Activated CD4-positive, alpha-beta T cell treated with anti-CD3 and anti-CD28 coated beads for 36 hours (primary cell): Measurements from ENCODE around the gene UBE2E2. TPM values are rescaled to one million over a fixed set of nuclear protein-coding genes. Genes with fewer than 3 reads are reported as not detected.

Source experiments
- ATAC-seq: fragments of 200-7000 bp; cut with Tn5 transposase; one replicate; pipeline ENCODE4 v1.10.0; 2021; ENCODE audit warnings: mild to moderate bottlenecking, moderate library complexity
- CTCF ChIA-PET: fragments of 350-600 bp; sonication (Branson Sonifier 250); formaldehyde crosslinking; loops from one replicate; lab custom pipeline; 2021; ENCODE audit warnings: antibody characterized with exemption; lab: Charles Lee
- POLR2A ChIA-PET: fragments of 350-600 bp; sonication (Branson Sonifier 250); formaldehyde crosslinking; loops from one replicate; lab custom pipeline; 2021; ENCODE audit warnings: antibody characterized with exemption, inconsistent platforms; lab: Charles Lee
- DNase-seq: peaks from one replicate; pipeline ENCODE4 v3.0.0-alpha.2; 2020
- H3K27ac Mint-ChIP-seq: one replicate; pipeline ENCODE4 v1.8.0; 2021; ENCODE audit warnings: mixed read lengths
- H3K27me3 Mint-ChIP-seq: one replicate; pipeline ENCODE4 v1.8.0; 2021; ENCODE audit warnings: mixed read lengths
- H3K36me3 Mint-ChIP-seq: one replicate; pipeline ENCODE4 v1.8.0; 2021; ENCODE audit warnings: low read depth, mixed read lengths
- H3K4me1 Mint-ChIP-seq: one replicate; pipeline ENCODE4 v1.8.0; 2021; ENCODE audit warnings: mixed read lengths
- H3K4me3 Mint-ChIP-seq: one replicate; pipeline ENCODE4 v1.8.0; 2021; ENCODE audit warnings: mild to moderate bottlenecking, moderate library complexity, mixed read lengths
- H3K9me3 Mint-ChIP-seq: one replicate; pipeline ENCODE4 v1.8.0; 2021; ENCODE audit warnings: low read depth, mixed read lengths
- intact Hi-C, 2 experiments: fragments of 100-400 bp; cut with DNase I in 1 of 2; cut with micrococcal nuclease in 1 of 2; formaldehyde crosslinking; loops; one replicate each; pipeline versions ENCODE4 v1.14.2 to v1.15.1; 2022 to 2024; cut with DNase I, micrococcal nuclease
- total RNA-seq, 2 experiments: library from RNA; stranded (reverse); gene quantifications; one replicate each; pipeline ENCODE4 v1.2.3, GENCODE V29; 2021

The UBE2E2 gene
- total RNA-seq, 2 experiments from 2014 or later: 13.5 to 18.2 TPM

GRCh38 chr3:23619705-23620637 lies 416.8 kb downstream of the UBE2E2 start:
- no peaks in the 10 kb centered on the region for H3K27me3 Mint-ChIP-seq
- no peak overlapping the region for H3K27ac Mint-ChIP-seq
- ChIA-PET CTCF (interaction anchor here (0.7 kb wide), 1 partner anchor 143 kb away, joined by 3 read pairs; no protein-coding TSS in a partner anchor), POLR2A (no interaction called here)
- H3K4me1 Mint-ChIP-seq: peaks cover 10% of the 10 kb centered on the region
- intact Hi-C loops: no loop called here
- ATAC-seq (no peak), DNase-seq (no peak)
- no peaks in the 10 kb centered on the region for H3K36me3 Mint-ChIP-seq
- H3K4me3 Mint-ChIP-seq: no peak overlapping the region
- peaks cover 18% of the 10 kb centered on the region for H3K9me3 Mint-ChIP-seq

DNA sequence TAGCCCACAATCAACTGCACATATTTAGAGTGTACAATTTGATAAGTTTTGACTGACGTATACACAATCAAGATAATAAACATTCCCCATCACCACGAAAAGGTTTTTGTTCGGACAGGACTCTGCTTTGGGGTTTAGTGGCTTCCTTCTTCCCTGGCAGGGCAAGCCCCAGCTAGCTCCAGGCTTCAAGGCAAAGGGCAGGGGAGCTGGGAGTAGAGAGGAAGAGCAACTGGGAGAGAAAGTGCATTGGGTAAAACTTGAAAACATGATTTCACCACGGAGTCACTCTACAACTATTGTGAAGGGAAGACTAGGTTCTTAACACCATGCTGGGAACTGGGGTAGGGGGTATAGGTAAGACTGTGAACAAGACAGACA lies 417.5 kb downstream of the UBE2E2 start:
- intact Hi-C loops: no loop called here
- Mint-ChIP-seq H3K4me1 (peaks cover 10% of the 10 kb centered on the region), H3K27me3 (no peaks in the 10 kb centered on the region), H3K9me3 (peaks cover 22% of the 10 kb centered on the region), H3K27ac (no peak overlapping the region), H3K4me3 (no peak overlapping the region), H3K36me3 (no peaks in the 10 kb centered on the region)
- ChIA-PET CTCF (no interaction called here), POLR2A (no interaction called here)
- DNase-seq (no peak), ATAC-seq (no peak)

GRCh38 chr3:23623844-23624243 lies 420.7 kb downstream of the UBE2E2 start:
- H3K27ac Mint-ChIP-seq: no peak overlapping the region
- ChIA-PET CTCF (no interaction called here), POLR2A (no interaction called here)
- H3K9me3 Mint-ChIP-seq: peaks cover 15% of the 10 kb centered on the region
- H3K4me1 Mint-ChIP-seq: no peaks in the 10 kb centered on the region
- no peaks in the 10 kb centered on the region for H3K27me3 Mint-ChIP-seq
- ATAC-seq (no peak), DNase-seq (no peak)
- H3K4me3 Mint-ChIP-seq: no peak overlapping the region
- no peaks in the 10 kb centered on the region for H3K36me3 Mint-ChIP-seq
- intact Hi-C loops: no loop called here

- ChIA-PET POLR2A (no interaction called here), CTCF (no interaction called here)
- DNase-seq (no peak), ATAC-seq (peak; percentile 58)
- Mint-ChIP-seq H3K4me1 (no peaks in the 10 kb centered on the region), H3K36me3 (no peaks in the 10 kb centered on the region), H3K9me3 (peaks cover 15% of the 10 kb centered on the region), H3K27ac (no peak overlapping the region), H3K4me3 (no peak overlapping the region), H3K27me3 (no peaks in the 10 kb centered on the region)
- intact Hi-C loops: no loop called here
Observed at GRCh38 chr3:23624305-23624704, 421.2 kb downstream of the UBE2E2 start.

- no peaks in the 10 kb centered on the region for H3K4me1 Mint-ChIP-seq
- no peaks in the 10 kb centered on the region for H3K36me3 Mint-ChIP-seq
- DNase-seq: no peak
- intact Hi-C loops: no loop called here
- H3K27ac Mint-ChIP-seq: no peak overlapping the region
- ATAC-seq: no peak
- H3K4me3 Mint-ChIP-seq: no peak overlapping the region
- H3K27me3 Mint-ChIP-seq: no peaks in the 10 kb centered on the region
- POLR2A ChIA-PET: no interaction called here
- CTCF ChIA-PET: no interaction called here
- H3K9me3 Mint-ChIP-seq: peaks cover 15% of the 10 kb centered on the region
Observed at GRCh38 chr3:23626442-23626841, 423.3 kb downstream of the UBE2E2 start.

GRCh38 chr3:23629181-23629894 lies 426.2 kb downstream of the UBE2E2 start:
- H3K9me3 Mint-ChIP-seq: peaks cover 10% of the 10 kb centered on the region
- CTCF ChIA-PET: no interaction called here
- no peak for DNase-seq
- no peaks in the 10 kb centered on the region for H3K36me3 Mint-ChIP-seq
- POLR2A ChIA-PET: no interaction called here
- intact Hi-C loops: no loop called here
- no peak for ATAC-seq
- no peaks in the 10 kb centered on the region for H3K4me1 Mint-ChIP-seq
- H3K27ac Mint-ChIP-seq: no peak overlapping the region
- H3K27me3 Mint-ChIP-seq: no peaks in the 10 kb centered on the region
- H3K4me3 Mint-ChIP-seq: no peak overlapping the region

GRCh38 chr3:23633261-23633960 lies 430.3 kb downstream of the UBE2E2 start:
- Mint-ChIP-seq H3K4me1 (no peaks in the 10 kb centered on the region), H3K36me3 (no peaks in the 10 kb centered on the region), H3K27me3 (no peaks in the 10 kb centered on the region), H3K27ac (no peak overlapping the region), H3K9me3 (no peaks in the 10 kb centered on the region), H3K4me3 (no peak overlapping the region)
- POLR2A ChIA-PET: no interaction called here
- intact Hi-C loops: no loop called here
- no peak for ATAC-seq
- CTCF ChIA-PET: no interaction called here
- no peak for DNase-seq

DNA sequence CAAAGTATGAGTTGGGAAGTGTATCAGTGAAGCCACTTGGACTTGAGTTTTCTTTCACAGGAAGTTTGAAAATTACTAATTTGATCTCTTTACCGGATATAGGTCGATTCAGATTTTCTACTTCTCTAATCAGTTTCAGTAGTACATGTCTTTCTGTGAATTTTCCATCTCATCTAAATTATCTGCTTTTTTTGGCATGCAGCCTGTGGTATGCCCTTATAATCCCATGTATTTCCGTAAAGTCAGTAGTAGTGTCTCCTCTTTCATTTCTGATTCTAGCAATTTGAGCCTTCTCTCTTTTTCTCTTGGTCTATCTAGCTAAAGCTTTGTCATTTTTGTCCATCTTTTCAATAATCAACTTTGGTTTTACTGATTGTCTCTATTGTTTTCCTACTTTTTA lies 434.2 kb downstream of the UBE2E2 start:
- Mint-ChIP-seq H3K4me1 (no peaks in the 10 kb centered on the region), H3K27me3 (no peaks in the 10 kb centered on the region), H3K4me3 (no peak overlapping the region), H3K36me3 (no peaks in the 10 kb centered on the region), H3K9me3 (no peaks in the 10 kb centered on the region), H3K27ac (no peak overlapping the region)
- ChIA-PET CTCF (no interaction called here), POLR2A (no interaction called here)
- no peak for ATAC-seq
- no peak for DNase-seq
- intact Hi-C loops: no loop called here

GRCh38 chr3:23640471-23641146 lies 437.5 kb downstream of the UBE2E2 start:
- intact Hi-C loops: no loop called here
- H3K27ac Mint-ChIP-seq: no peak overlapping the region
- no peaks in the 10 kb centered on the region for H3K36me3 Mint-ChIP-seq
- ATAC-seq (no peak), DNase-seq (no peak)
- POLR2A ChIA-PET: no interaction called here
- H3K4me1 Mint-ChIP-seq: no peaks in the 10 kb centered on the region
- CTCF ChIA-PET: no interaction called here
- no peaks in the 10 kb centered on the region for H3K9me3 Mint-ChIP-seq
- no peak overlapping the region for H3K4me3 Mint-ChIP-seq
- H3K27me3 Mint-ChIP-seq: no peaks in the 10 kb centered on the region
